ENCODE data around the gene MLH3.

DNA sequence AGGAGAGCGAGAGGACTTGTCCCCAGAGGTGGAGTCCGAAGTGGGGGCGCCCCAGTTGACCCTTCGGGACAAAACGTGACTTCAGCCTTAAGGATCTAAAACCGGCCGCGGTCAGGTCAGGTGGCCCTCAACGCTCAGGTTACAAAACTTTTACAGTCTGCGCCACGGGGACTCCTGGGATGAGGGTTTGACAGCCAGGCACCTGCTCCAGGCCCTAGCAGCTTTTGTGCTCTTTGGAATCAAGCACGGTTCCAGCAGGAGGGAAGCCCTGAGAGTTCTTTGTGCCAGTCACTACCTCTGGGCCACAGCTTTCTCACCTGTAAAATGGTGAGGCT lies 18.5 kb upstream of the MLH3 start:
- TF ChIP-seq EP300 (conservative IDR thresholded peaks at IDR 0.05; ENCODE audit: poor library complexity, severe bottlenecking) (no peak), EZH2 (IDR thresholded peaks at IDR 0.05; ENCODE audit: borderline replicate concordance, insufficient read depth, low read length, poor library complexity, severe bottlenecking) (no peak), POLR2AphosphoS5 (IDR thresholded peaks at IDR 0.05) (no peak), RAD21 (conservative IDR thresholded peaks at IDR 0.05) (no peak), MXI1 (conservative IDR thresholded peaks at IDR 0.05; ENCODE audit: poor library complexity, severe bottlenecking) (no peak)
- TF ChIP-seq, protein P1, sequence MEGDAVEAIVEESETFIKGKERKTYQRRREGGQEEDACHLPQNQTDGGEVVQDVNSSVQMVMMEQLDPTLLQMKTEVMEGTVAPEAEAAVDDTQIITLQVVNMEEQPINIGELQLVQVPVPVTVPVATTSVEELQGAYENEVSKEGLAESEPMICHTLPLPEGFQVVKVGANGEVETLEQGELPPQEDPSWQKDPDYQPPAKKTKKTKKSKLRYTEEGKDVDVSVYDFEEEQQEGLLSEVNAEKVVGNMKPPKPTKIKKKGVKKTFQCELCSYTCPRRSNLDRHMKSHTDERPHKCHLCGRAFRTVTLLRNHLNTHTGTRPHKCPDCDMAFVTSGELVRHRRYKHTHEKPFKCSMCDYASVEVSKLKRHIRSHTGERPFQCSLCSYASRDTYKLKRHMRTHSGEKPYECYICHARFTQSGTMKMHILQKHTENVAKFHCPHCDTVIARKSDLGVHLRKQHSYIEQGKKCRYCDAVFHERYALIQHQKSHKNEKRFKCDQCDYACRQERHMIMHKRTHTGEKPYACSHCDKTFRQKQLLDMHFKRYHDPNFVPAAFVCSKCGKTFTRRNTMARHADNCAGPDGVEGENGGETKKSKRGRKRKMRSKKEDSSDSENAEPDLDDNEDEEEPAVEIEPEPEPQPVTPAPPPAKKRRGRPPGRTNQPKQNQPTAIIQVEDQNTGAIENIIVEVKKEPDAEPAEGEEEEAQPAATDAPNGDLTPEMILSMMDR (IDR thresholded peaks at IDR 0.05; ENCODE audit: poor library complexity, severe bottlenecking), result no peak
- TF ChIP-seq, protein P2, sequence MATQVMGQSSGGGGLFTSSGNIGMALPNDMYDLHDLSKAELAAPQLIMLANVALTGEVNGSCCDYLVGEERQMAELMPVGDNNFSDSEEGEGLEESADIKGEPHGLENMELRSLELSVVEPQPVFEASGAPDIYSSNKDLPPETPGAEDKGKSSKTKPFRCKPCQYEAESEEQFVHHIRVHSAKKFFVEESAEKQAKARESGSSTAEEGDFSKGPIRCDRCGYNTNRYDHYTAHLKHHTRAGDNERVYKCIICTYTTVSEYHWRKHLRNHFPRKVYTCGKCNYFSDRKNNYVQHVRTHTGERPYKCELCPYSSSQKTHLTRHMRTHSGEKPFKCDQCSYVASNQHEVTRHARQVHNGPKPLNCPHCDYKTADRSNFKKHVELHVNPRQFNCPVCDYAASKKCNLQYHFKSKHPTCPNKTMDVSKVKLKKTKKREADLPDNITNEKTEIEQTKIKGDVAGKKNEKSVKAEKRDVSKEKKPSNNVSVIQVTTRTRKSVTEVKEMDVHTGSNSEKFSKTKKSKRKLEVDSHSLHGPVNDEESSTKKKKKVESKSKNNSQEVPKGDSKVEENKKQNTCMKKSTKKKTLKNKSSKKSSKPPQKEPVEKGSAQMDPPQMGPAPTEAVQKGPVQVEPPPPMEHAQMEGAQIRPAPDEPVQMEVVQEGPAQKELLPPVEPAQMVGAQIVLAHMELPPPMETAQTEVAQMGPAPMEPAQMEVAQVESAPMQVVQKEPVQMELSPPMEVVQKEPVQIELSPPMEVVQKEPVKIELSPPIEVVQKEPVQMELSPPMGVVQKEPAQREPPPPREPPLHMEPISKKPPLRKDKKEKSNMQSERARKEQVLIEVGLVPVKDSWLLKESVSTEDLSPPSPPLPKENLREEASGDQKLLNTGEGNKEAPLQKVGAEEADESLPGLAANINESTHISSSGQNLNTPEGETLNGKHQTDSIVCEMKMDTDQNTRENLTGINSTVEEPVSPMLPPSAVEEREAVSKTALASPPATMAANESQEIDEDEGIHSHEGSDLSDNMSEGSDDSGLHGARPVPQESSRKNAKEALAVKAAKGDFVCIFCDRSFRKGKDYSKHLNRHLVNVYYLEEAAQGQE (IDR thresholded peaks at IDR 0.05; ENCODE audit: borderline replicate concordance), result no peak

Data from neural cell (in vitro differentiated cells).